Measurements from ENCODE around the gene MAP3K2. TPM values are rescaled to one million over a fixed set of nuclear protein-coding genes. Genes with fewer than 3 reads are reported as not detected.

The MAP3K2 gene
- total RNA-seq, 3 donors from 2014 or later (not counting 1 experiment from before 2014, with no cell fraction given): 99.4 to 109 (median 106) TPM

GRCh38 chr2:127413782-127414637 lies 26.2 kb upstream of the MAP3K2 start:
- intact Hi-C loops (cut with micrococcal nuclease): no loop called here
- peak overlapping the region; percentile 54 for H3K4me3 Mint-ChIP-seq

DNA sequence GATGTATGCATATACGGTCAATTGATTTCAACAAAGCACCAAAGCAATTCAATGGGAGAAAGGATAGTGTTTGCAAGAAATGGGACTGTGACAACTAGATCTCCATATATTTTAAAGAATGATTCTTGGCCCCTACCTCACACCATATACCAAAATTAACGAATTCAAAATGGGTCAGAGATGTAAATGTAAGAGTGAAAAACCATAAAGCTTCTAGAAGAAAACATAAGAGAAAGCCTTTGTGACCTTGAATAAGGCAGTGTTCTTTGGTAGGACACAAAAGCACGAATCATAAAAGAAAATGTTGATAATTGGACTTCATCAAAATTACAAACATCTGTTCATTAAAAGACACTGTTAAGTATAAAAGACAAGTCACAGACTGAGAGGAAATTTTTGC lies 25.4 kb upstream of the MAP3K2 start:
- no peak for DNase-seq
- H3K27me3 ChIP-seq (ENCODE audit: control insufficient read depth, insufficient read depth, low read length): no peaks in the 10 kb centered on the region
- WGBS (ENCODE audit: insufficient coverage): 100% methylated on average over 1 of the region's 3 CpGs
- ATAC-seq: no peak
- Mint-ChIP-seq H3K4me1 (peaks cover 18 to 19% of the 10 kb centered on the region in 2 donors), H3K9me3 (no peaks in the 10 kb centered on the region), H3K4me3 (no peak overlapping the region), H3K36me3 (no peaks in the 10 kb centered on the region), H3K27ac (no peak overlapping the region), H3K27me3 (ENCODE audit: low read depth in 2 of 2) (peaks cover 27 to 32% of the 10 kb centered on the region in 2 donors)
- intact Hi-C loops (cut with micrococcal nuclease): no loop called here
- no peaks in the 10 kb centered on the region for H3K9me3 ChIP-seq (ENCODE audit: control insufficient read depth, insufficient read depth, low read length)
- H3K27ac ChIP-seq (ENCODE audit: low read length): no peak overlapping the region
- peaks cover 25% of the 10 kb centered on the region for H3K4me1 ChIP-seq (ENCODE audit: control insufficient read depth, insufficient read depth, low read length)
- H3K36me3 ChIP-seq (ENCODE audit: control insufficient read depth, insufficient read depth, low read length): no peaks in the 10 kb centered on the region
- no peak for TF ChIP-seq CTCF (IDR thresholded peaks at IDR 0.05)
- H3K4me3 ChIP-seq (ENCODE audit: low read length): no peak overlapping the region

More at GRCh38 chr2:127413782-127414637, 26.2 kb upstream of the MAP3K2 start:
- H3K27ac ChIP-seq (ENCODE audit: low read length): no peak overlapping the region
- TF ChIP-seq CTCF (IDR thresholded peaks at IDR 0.05): no peak
- H3K36me3 ChIP-seq (ENCODE audit: control insufficient read depth, insufficient read depth, low read length): no peaks in the 10 kb centered on the region
- H3K4me1 ChIP-seq (ENCODE audit: control insufficient read depth, insufficient read depth, low read length): peaks cover 19% of the 10 kb centered on the region
- no peaks in the 10 kb centered on the region for H3K27me3 ChIP-seq (ENCODE audit: control insufficient read depth, insufficient read depth, low read length)
- Mint-ChIP-seq H3K27ac (no peak overlapping the region), H3K36me3 (no peaks in the 10 kb centered on the region), H3K4me1 (peaks cover 14 to 18% of the 10 kb centered on the region in 2 donors), H3K27me3 (ENCODE audit: low read depth in 2 of 2) (peaks cover 29 to 32% of the 10 kb centered on the region in 2 donors), H3K9me3 (no peaks in the 10 kb centered on the region)
- no peak for DNase-seq
- ATAC-seq: no peak
- H3K4me3 ChIP-seq (ENCODE audit: low read length): no peak overlapping the region
- 91% methylated on average over 8 of the region's 8 CpGs for WGBS (ENCODE audit: insufficient coverage)
- no peaks in the 10 kb centered on the region for H3K9me3 ChIP-seq (ENCODE audit: control insufficient read depth, insufficient read depth, low read length)

DNA sequence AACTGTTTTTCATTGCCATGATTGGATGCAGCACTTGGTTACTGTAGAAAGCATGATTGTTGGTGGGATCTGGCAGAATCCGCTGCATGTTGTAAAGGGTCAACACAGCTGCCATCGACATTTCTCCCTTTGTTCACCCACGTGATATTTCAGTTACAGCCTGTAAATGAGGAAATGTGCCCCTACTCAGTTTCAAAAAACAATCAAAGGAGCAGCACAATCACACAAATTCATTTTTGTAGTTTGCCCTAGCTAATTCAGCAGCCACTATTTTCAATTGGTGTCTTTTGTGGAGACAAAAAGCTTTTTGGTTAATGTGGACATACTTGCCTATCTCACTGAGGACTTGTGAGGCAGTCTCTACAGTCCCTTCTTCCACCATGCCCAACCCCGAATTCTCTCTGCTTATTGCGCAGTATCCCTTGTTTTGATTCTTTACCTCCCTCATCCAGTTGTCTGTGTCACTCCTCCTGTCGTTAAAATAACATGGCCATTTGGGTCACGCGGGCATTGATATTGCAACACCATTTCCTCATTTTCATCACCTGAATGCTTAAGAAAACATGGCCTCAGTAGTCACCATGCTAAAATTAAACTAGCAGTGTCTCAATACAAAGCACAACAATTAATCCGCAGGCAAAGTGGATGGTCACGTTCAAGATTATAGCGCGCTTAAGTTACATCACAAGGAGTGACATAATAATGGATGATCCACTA lies 24.0 kb upstream of the MAP3K2 start:
- TF ChIP-seq CTCF (IDR thresholded peaks at IDR 0.05): no peak
- H3K27ac ChIP-seq (ENCODE audit: low read length): no peak overlapping the region
- 71% methylated on average over 12 of the region's 12 CpGs for WGBS (ENCODE audit: insufficient coverage)
- DNase-seq (no peak), ATAC-seq (no peak)
- Mint-ChIP-seq H3K36me3 (no peaks in the 10 kb centered on the region), H3K27ac (peak overlapping the region in 1 of 2 donors; percentile 61), H3K4me1 (peaks cover 12 to 20% of the 10 kb centered on the region in 2 donors), H3K9me3 (no peaks in the 10 kb centered on the region), H3K27me3 (ENCODE audit: low read depth in 2 of 2) (peaks cover 14 to 23% of the 10 kb centered on the region in 2 donors), H3K4me3 (no peak overlapping the region)
- no peaks in the 10 kb centered on the region for H3K9me3 ChIP-seq (ENCODE audit: control insufficient read depth, insufficient read depth, low read length)
- no peak overlapping the region for H3K4me3 ChIP-seq (ENCODE audit: low read length)
- no peaks in the 10 kb centered on the region for H3K36me3 ChIP-seq (ENCODE audit: control insufficient read depth, insufficient read depth, low read length)
- H3K4me1 ChIP-seq (ENCODE audit: control insufficient read depth, insufficient read depth, low read length): peaks cover 26% of the 10 kb centered on the region
- intact Hi-C loops (cut with micrococcal nuclease): no loop called here
- no peaks in the 10 kb centered on the region for H3K27me3 ChIP-seq (ENCODE audit: control insufficient read depth, insufficient read depth, low read length)

Data from natural killer cell (primary cell).